HEK293 (cell line): ENCODE measurements around the gene DDX39A.
"Not testable (repeated sequence)": the region's sequence is repeated elsewhere in the genome, so short reads cannot be mapped to it uniquely, and the experiment has no call there.

ENCODE experiments used
- CTCF ChIA-PET: fragments of 350-600 bp; formaldehyde crosslinking; extraction: SDS; loops from one replicate; lab custom pipeline; 2021; ENCODE audit warnings: antibody characterized with exemption; lab: Yijun Ruan, JAX
- POLR2A ChIA-PET: fragments of 300-600 bp; formaldehyde crosslinking; extraction: SDS; loops from one replicate; lab custom pipeline; 2020; ENCODE audit warnings: antibody characterized with exemption, inconsistent platforms; lab: Yijun Ruan, JAX
- H3K27ac ChIP-seq: fragments of 200-500 bp; sonication (Bioruptor generic); 2 replicates; pipeline ENCODE4 v1.5.1; 2014; ENCODE audit warnings: low read depth, low read length, control low read depth, inconsistent platforms; ENCODE audit errors: extremely low read depth
- H3K36me3 ChIP-seq, 2 experiments: fragments of 200-500 bp in 1 of 2; sonication (Bioruptor generic) in 1 of 2; 1 replicate in 1 of 2; 2 replicates in 1 of 2; pipeline ENCODE4 v1.5.1; 2014 to 2017; ENCODE audit warnings: inconsistent platforms in 2 of 2, low read length in 2 of 2; ENCODE audit not compliant: control insufficient read depth in 2 of 2, insufficient read depth in 1 of 2
- H3K4me1 ChIP-seq: fragments of 200-500 bp; sonication (Bioruptor generic); 2 replicates; pipeline ENCODE4 v1.5.1; 2014; ENCODE audit warnings: mild to moderate bottlenecking, low read length, inconsistent platforms; ENCODE audit not compliant: control insufficient read depth, insufficient read depth
- H3K4me3 ChIP-seq: 2 replicates; pipeline ENCODE4 v1.5.1; 2011; ENCODE audit warnings: low read depth, mild to moderate bottlenecking, control low read depth, low read length, moderate library complexity
- H3K9me3 ChIP-seq: fragments of 200-500 bp; sonication (Bioruptor generic); 2 replicates; pipeline ENCODE4 v1.5.1; 2014; ENCODE audit warnings: low read depth, low read length, inconsistent platforms; ENCODE audit not compliant: control insufficient read depth, insufficient read depth
- HOXD13 ChIP-seq: sonication (generic); formaldehyde crosslinking; IDR thresholded peaks from 2 replicates; pipeline ENCODE4 v1.8.0; 2022; ENCODE audit warnings: missing genetic modification reagents, borderline replicate concordance
- KLF1 ChIP-seq: fragments of 450-650 bp; formaldehyde crosslinking; IDR thresholded peaks from 2 replicates; pipeline ENCODE4 v1.5.1; 2016; ENCODE audit warnings: missing biosample characterization, missing genetic modification characterization
- MYNN ChIP-seq: fragments of 450-650 bp; formaldehyde crosslinking; IDR thresholded peaks from 2 replicates; pipeline ENCODE4 v1.5.1; 2016; ENCODE audit warnings: missing biosample characterization, missing genetic modification characterization, borderline replicate concordance
- PRDM1 ChIP-seq: fragments of 450-650 bp; formaldehyde crosslinking; IDR thresholded peaks from 2 replicates; pipeline ENCODE4; 2016; ENCODE audit warnings: missing biosample characterization, missing genetic modification characterization
- ZFP37 ChIP-seq: fragments of 450-650 bp; formaldehyde crosslinking; IDR thresholded peaks from 2 replicates; pipeline ENCODE4 v1.5.1; 2016; ENCODE audit warnings: missing biosample characterization, missing genetic modification characterization
- ZNF138 ChIP-seq: fragments of 450-650 bp; formaldehyde crosslinking; IDR thresholded peaks from 2 replicates; pipeline ENCODE4 v1.5.1; 2016; ENCODE audit warnings: missing biosample characterization, missing genetic modification characterization, borderline replicate concordance
- ZNF146 ChIP-seq: fragments of 450-650 bp; formaldehyde crosslinking; IDR thresholded peaks from 2 replicates; pipeline ENCODE4 v1.5.1; 2016; ENCODE audit warnings: missing biosample characterization, missing genetic modification characterization
- ZNF19 ChIP-seq: fragments of 450-650 bp; formaldehyde crosslinking; IDR thresholded peaks from 2 replicates; pipeline ENCODE4; 2016; ENCODE audit warnings: missing biosample characterization, missing genetic modification characterization, low read depth
- ZNF223 ChIP-seq: fragments of 450-650 bp; formaldehyde crosslinking; IDR thresholded peaks from 2 replicates; pipeline ENCODE4 v1.5.1; 2016; ENCODE audit warnings: missing biosample characterization, missing genetic modification characterization
- ZNF248 ChIP-seq: fragments of 450-650 bp; formaldehyde crosslinking; IDR thresholded peaks from 2 replicates; pipeline ENCODE4 v1.5.1; 2017; ENCODE audit warnings: missing biosample characterization, missing genetic modification characterization
- ZNF292 ChIP-seq: fragments of 450-650 bp; formaldehyde crosslinking; IDR thresholded peaks from 2 replicates; pipeline ENCODE4 v1.5.1; 2016; ENCODE audit warnings: low read depth, missing biosample characterization, missing genetic modification characterization, borderline replicate concordance
- ZNF510 ChIP-seq: fragments of 450-650 bp; formaldehyde crosslinking; IDR thresholded peaks from 2 replicates; pipeline ENCODE4 v1.5.1; 2018; ENCODE audit warnings: mild to moderate bottlenecking, missing genetic modification characterization, missing biosample characterization; ENCODE audit not compliant: insufficient replicate concordance
- ZNF610 ChIP-seq: fragments of 450-650 bp; formaldehyde crosslinking; IDR thresholded peaks from 2 replicates; pipeline ENCODE4 v1.5.1; 2016; ENCODE audit warnings: missing biosample characterization, missing genetic modification characterization, borderline replicate concordance
- ZNF837 ChIP-seq: fragments of 450-650 bp; formaldehyde crosslinking; IDR thresholded peaks from 2 replicates; pipeline ENCODE4 v1.5.1; 2016; ENCODE audit warnings: missing biosample characterization, missing genetic modification characterization
- TF ChIP-seq, protein P1 (sequence below): fragments of 450-650 bp; IDR thresholded peaks from 2 replicates; pipeline ENCODE4 v1.5.1; 2018; ENCODE audit warnings: missing biosample characterization, missing genetic modification characterization
- TF ChIP-seq, protein P2 (sequence below): fragments of 450-650 bp; formaldehyde crosslinking; IDR thresholded peaks from 2 replicates; pipeline ENCODE4 v1.5.1; 2016; ENCODE audit warnings: missing biosample characterization, missing genetic modification characterization
- TF ChIP-seq, protein P3 (sequence below): fragments of 450-650 bp; formaldehyde crosslinking; IDR thresholded peaks from 2 replicates; pipeline ENCODE4 v1.5.1; 2016; ENCODE audit warnings: missing biosample characterization, missing genetic modification characterization
- TF ChIP-seq, protein P4 (sequence below): fragments of 450-650 bp; formaldehyde crosslinking; IDR thresholded peaks from 2 replicates; pipeline ENCODE4; 2016; ENCODE audit warnings: missing biosample characterization, missing genetic modification characterization

Gene DDX39A

DNA sequence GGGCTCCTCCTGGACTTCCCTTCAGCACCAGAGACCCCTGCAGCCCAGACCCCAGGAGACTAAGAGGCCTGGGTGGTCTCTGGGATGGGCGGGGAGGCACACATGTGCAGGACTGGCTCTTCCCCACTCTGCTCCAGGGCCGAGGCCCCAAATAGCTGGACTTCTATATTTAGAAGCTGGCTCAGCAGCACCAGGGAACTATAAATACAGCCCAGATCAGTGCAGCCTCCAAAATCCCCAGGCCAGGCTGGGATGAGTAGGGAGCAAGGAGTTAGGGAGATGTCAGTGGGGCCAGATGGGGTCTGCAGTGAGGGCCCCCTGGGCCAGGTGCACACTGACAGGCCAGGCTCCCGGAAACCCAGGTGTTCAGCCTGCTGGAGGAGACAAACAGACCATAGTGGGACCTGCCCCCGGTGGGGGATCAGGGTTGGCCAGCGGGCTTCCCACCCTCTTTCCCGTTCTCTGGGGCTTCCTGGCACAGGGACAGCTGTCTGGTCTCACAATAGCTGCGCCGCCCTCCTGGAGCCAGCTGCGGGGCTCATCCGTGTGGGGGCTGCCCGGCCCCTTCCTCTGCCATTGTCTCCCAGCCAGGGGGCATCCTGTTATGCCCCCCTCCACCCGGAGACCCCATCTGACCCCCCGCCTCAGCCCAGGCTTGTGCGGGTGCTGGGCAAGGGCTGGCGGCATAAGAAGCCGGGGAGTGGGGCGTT lies 43.4 kb downstream of the DDX39A start:
- H3K36me3 ChIP-seq = no peaks in the 10 kb centered on the region
- no peak overlapping the region for H3K4me3 ChIP-seq
- no peaks in the 10 kb centered on the region for H3K4me1 ChIP-seq
- TF ChIP-seq ZNF610 (no peak), ZNF248 (tag by site-specific recombination) (no peak), HOXD13 (CRISPR knock-in tag) (no peak), ZNF146 (tag by site-specific recombination) (no peak), ZNF292 (no peak), ZNF510 (tag by site-specific recombination) (no peak), KLF1 (tag by site-specific recombination) (no peak), ZFP37 (tag by site-specific recombination) (no peak), ZNF223 (tag by site-specific recombination) (no peak), ZNF138 (tag by site-specific recombination) (no peak), ZNF19 (tag by site-specific recombination) (no peak), PRDM1 (tag by site-specific recombination) (no peak), ZNF837 (tag by site-specific recombination) (no peak)
- TF ChIP-seq, protein P1, sequence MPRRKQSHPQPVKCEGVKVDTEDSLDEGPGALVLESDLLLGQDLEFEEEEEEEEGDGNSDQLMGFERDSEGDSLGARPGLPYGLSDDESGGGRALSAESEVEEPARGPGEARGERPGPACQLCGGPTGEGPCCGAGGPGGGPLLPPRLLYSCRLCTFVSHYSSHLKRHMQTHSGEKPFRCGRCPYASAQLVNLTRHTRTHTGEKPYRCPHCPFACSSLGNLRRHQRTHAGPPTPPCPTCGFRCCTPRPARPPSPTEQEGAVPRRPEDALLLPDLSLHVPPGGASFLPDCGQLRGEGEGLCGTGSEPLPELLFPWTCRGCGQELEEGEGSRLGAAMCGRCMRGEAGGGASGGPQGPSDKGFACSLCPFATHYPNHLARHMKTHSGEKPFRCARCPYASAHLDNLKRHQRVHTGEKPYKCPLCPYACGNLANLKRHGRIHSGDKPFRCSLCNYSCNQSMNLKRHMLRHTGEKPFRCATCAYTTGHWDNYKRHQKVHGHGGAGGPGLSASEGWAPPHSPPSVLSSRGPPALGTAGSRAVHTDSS (tag by site-specific recombination) = no peak
- TF ChIP-seq, protein P2, sequence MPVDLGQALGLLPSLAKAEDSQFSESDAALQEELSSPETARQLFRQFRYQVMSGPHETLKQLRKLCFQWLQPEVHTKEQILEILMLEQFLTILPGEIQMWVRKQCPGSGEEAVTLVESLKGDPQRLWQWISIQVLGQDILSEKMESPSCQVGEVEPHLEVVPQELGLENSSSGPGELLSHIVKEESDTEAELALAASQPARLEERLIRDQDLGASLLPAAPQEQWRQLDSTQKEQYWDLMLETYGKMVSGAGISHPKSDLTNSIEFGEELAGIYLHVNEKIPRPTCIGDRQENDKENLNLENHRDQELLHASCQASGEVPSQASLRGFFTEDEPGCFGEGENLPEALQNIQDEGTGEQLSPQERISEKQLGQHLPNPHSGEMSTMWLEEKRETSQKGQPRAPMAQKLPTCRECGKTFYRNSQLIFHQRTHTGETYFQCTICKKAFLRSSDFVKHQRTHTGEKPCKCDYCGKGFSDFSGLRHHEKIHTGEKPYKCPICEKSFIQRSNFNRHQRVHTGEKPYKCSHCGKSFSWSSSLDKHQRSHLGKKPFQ = no peak
- TF ChIP-seq, protein P3, sequence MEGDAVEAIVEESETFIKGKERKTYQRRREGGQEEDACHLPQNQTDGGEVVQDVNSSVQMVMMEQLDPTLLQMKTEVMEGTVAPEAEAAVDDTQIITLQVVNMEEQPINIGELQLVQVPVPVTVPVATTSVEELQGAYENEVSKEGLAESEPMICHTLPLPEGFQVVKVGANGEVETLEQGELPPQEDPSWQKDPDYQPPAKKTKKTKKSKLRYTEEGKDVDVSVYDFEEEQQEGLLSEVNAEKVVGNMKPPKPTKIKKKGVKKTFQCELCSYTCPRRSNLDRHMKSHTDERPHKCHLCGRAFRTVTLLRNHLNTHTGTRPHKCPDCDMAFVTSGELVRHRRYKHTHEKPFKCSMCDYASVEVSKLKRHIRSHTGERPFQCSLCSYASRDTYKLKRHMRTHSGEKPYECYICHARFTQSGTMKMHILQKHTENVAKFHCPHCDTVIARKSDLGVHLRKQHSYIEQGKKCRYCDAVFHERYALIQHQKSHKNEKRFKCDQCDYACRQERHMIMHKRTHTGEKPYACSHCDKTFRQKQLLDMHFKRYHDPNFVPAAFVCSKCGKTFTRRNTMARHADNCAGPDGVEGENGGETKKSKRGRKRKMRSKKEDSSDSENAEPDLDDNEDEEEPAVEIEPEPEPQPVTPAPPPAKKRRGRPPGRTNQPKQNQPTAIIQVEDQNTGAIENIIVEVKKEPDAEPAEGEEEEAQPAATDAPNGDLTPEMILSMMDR (tag by site-specific recombination) = no peak
- TF ChIP-seq, protein P4, sequence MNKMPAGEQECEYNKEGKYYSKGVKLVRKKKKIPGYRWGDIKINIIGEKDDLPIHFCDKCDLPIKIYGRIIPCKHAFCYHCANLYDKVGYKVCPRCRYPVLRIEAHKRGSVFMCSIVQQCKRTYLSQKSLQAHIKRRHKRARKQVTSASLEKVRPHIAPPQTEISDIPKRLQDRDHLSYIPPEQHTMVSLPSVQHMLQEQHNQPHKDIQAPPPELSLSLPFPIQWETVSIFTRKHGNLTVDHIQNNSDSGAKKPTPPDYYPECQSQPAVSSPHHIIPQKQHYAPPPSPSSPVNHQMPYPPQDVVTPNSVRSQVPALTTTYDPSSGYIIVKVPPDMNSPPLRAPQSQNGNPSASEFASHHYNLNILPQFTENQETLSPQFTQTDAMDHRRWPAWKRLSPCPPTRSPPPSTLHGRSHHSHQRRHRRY (tag by site-specific recombination) = no peak
- no peaks in the 10 kb centered on the region for H3K9me3 ChIP-seq
- ChIA-PET POLR2A (no interaction called here), CTCF (interaction anchor here (1.0 to 1.8 kb wide), 2 partner anchors 27 to 30 kb away, joined by 4 read pairs; no protein-coding TSS in a partner anchor)
- no peak overlapping the region for H3K27ac ChIP-seq

DNA sequence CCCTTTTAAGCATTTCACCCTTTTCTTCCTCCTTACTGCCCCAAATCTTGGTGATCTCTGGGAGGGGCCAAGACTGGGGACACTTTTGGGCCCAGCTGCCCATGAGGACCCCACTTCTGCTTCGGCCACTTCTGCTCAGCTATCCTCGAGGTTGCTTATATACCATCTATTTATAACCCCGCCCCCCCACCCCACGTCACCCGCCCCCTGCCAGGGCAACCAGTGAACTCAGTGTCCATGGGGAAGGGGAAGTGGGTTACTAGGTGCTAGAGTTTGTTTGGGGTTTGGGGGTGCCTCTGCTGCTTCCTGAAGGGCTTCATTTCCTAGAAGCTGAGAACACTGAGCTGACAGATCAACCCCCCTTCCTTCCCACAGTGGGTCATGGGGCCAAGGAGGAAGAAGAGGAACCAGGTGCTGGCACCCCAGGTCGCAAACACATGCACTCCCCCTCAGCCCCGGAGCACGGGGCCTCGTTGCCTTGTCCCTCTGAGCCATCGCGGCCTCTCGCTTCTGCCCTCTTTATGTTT lies 44.0 kb downstream of the DDX39A start:
- ChIA-PET CTCF (interaction anchor here (1.0 to 1.8 kb wide), 3 partner anchors 26 to 98 kb away, joined by 4 to 5 read pairs (median 4); no protein-coding TSS in a partner anchor), POLR2A (interaction anchor here (0.7 kb wide), 1 partner anchor 15 kb away, joined by 3 read pairs; no protein-coding TSS in a partner anchor)
- no peak overlapping the region for H3K27ac ChIP-seq

DNA sequence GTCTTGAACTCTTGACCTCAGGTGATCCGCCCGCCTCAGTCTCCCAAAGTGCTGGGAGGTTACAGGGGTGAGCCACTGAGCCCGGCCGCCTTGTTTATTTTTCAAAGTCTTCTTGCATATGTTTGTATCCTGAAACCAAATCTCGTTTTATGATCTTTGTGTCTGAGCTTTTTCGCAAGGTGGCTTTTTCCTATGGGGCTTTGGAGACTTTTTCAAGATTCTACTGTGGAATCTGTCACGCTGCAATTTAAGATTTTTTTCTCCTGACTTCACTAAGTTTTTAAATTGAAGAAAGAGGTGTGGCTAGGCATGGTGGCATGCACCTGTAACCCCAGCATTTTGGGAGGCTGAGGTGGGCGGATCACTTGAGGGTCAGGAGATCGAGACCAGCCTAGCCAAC lies 44.8 kb downstream of the DDX39A start:
- ChIA-PET POLR2A (interaction anchor here (0.7 kb wide), 1 partner anchor 14 kb away, joined by 3 read pairs; no protein-coding TSS in a partner anchor), CTCF (interaction anchor here (0.7 to 1.8 kb wide), 3 partner anchors 25 to 550 kb away, joined by 3 to 5 read pairs (median 4); no protein-coding TSS in a partner anchor)
- not testable (repeated sequence) for H3K4me3 ChIP-seq, H3K36me3 ChIP-seq, H3K27ac ChIP-seq, H3K4me1 ChIP-seq, H3K9me3 ChIP-seq

More for the DNA sequence above, 44.0 kb downstream of the DDX39A start:
- no peaks in the 10 kb centered on the region for H3K9me3 ChIP-seq
- no peak overlapping the region for H3K4me3 ChIP-seq
- no peaks in the 10 kb centered on the region for H3K36me3 ChIP-seq
- no peak for TF ChIP-seq MYNN (tag by site-specific recombination)
- TF ChIP-seq, all 188 proteins: peak for 0
- no peaks in the 10 kb centered on the region for H3K4me1 ChIP-seq

DNA sequence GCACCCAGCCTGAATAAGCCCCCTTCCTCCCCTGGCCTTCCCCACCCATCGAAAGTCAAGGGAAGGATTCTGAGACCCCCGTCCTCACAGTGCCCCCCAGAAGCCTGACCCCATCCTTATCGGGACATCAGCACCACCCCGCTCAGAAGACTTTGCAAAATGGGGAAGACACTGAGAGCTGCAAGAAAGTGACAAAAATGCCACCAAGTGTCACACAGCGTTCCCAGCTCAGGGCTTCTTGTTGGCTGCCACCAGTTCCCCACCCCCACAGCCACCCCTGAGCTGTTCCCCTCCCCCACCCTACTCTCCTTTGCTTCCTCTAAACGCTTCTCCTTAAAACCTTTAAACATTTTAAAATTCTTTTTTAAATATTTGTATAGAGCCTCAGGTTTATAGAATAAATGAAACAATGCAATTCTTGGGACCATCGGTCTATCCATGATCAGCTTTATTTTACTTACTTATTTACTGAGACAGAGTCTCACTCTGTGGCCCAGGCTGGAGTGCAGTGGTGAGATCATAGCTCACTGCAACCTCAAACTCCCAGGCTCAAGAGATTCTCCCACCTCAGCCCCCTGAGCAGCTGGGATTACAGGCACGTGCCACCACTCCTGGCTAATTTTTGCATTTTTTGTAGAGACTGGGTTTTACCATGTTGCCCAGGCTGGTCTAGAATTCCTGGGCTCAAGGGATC lies 46.6 kb downstream of the DDX39A start:
- CTCF ChIA-PET = interaction anchor here (1.0 kb wide), 1 partner anchor 9 kb away, joined by 3 read pairs; no protein-coding TSS in a partner anchor
- H3K36me3 ChIP-seq, H3K9me3 ChIP-seq, H3K4me3 ChIP-seq, H3K4me1 ChIP-seq, H3K27ac ChIP-seq: not testable (repeated sequence)
- POLR2A ChIA-PET = interaction anchor here (0.6 to 1.0 kb wide), 2 partner anchors 9 to 138 kb away, joined by 3 to 4 read pairs; no protein-coding TSS in a partner anchor
